AG04449 (cell line): Measurements from ENCODE around the gene GKN2.

Experiments
- CTCF ChIA-PET: fragments of 350-600 bp; formaldehyde crosslinking; extraction: SDS; loops from one replicate; lab custom pipeline; 2021; ENCODE audit warnings: antibody characterized with exemption; lab: Yijun Ruan, JAX
- POLR2A ChIA-PET: fragments of 400-600, 350-600 bp; formaldehyde crosslinking; extraction: SDS; loops from one replicate; lab custom pipeline; 2020; ENCODE audit warnings: antibody characterized with exemption, inconsistent platforms; lab: Yijun Ruan, JAX
- DNase-seq: peaks from one replicate; pipeline ENCODE4 v3.0.0-alpha.2; 2010; ENCODE audit warnings: low read depth, low spot score
- H3K4me3 ChIP-seq: 2 replicates; pipeline ENCODE4 v1.5.1; 2011; ENCODE audit warnings: low read depth, mild to moderate bottlenecking, control low read depth, low read length
- CTCF ChIP-seq: IDR thresholded peaks from one replicate; pipeline ENCODE4 v1.5.1; 2011; ENCODE audit warnings: mild to moderate bottlenecking, moderate library complexity, low read length, control low read depth, inconsistent platforms; ENCODE audit not compliant: insufficient read depth; ENCODE audit errors: missing control alignments

Gene GKN2

GRCh38 chr2:68913359-68913758 is 39.3 kb downstream of the GKN2 start:
- no peak overlapping the region for H3K4me3 ChIP-seq
- no peak for TF ChIP-seq CTCF
- no peak for DNase-seq
- ChIA-PET CTCF (interaction anchor here (0.9 to 4.2 kb wide), 9 partner anchors 11 to 449 kb away, joined by 3 to 34 read pairs (median 4); no protein-coding TSS in a partner anchor), POLR2A (no interaction called here)

GRCh38 chr2:68912732-68913131 is 40.0 kb downstream of the GKN2 start:
- CTCF ChIA-PET = interaction anchor here (0.9 to 4.2 kb wide), 6 partner anchors 12 to 204 kb away, joined by 3 to 34 read pairs (median 6); no protein-coding TSS in a partner anchor
- POLR2A ChIA-PET = no interaction called here
- DNase-seq = no peak

GRCh38 chr2:68912111-68912510 is 40.6 kb downstream of the GKN2 start:
- ChIA-PET POLR2A (no interaction called here), CTCF (interaction anchor here (0.8 to 4.2 kb wide), 11 partner anchors 9 to 449 kb away, joined by 3 to 34 read pairs (median 3); no protein-coding TSS in a partner anchor)

More at GRCh38 chr2:68912732-68913131, 40.0 kb downstream of the GKN2 start:
- TF ChIP-seq CTCF = no peak
- H3K4me3 ChIP-seq = no peak overlapping the region

GRCh38 chr2:68911709-68912108 is 41.0 kb downstream of the GKN2 start:
- CTCF ChIA-PET = interaction anchor here (0.5 to 4.2 kb wide), 11 partner anchors 9 to 448 kb away, joined by 3 to 34 read pairs (median 3); no protein-coding TSS in a partner anchor
- DNase-seq = no peak
- POLR2A ChIA-PET = no interaction called here
- no peak for TF ChIP-seq CTCF
- H3K4me3 ChIP-seq = no peak overlapping the region

More at GRCh38 chr2:68912111-68912510, 40.6 kb downstream of the GKN2 start:
- no peak for TF ChIP-seq CTCF
- DNase-seq = no peak
- H3K4me3 ChIP-seq = no peak overlapping the region

- POLR2A ChIA-PET = no interaction called here
- no peak for DNase-seq
- CTCF ChIA-PET = interaction anchor here (0.5 to 4.2 kb wide), 10 partner anchors 10 to 448 kb away, joined by 3 to 34 read pairs (median 4); no protein-coding TSS in a partner anchor
- TF ChIP-seq CTCF = no peak
- H3K4me3 ChIP-seq = no peak overlapping the region
These were observed 41.4 kb downstream of the GKN2 start for GRCh38 chr2:68911246-68911645.

GRCh38 chr2:68909793-68910674 is 42.7 kb downstream of the GKN2 start:
- no peak overlapping the region for H3K4me3 ChIP-seq
- DNase-seq = no peak
- ChIA-PET POLR2A (no interaction called here), CTCF (interaction anchor here (0.7 to 6.1 kb wide), 25 partner anchors 9 to 445 kb away, joined by 3 to 151 read pairs (median 4); partner anchors contain the start of genes APLF and FBXO48)
- TF ChIP-seq CTCF = peak; percentile 80
